AG10803 (cell line): ENCODE data around the gene SLC22A3.
"Not testable (repeated sequence)": the region's sequence is repeated elsewhere in the genome, so short reads cannot be mapped to it uniquely, and the experiment has no call there.

Experiments used
- DNase-seq: peaks from one replicate; pipeline ENCODE4 v3.0.0; 2010; ENCODE audit warnings: low read depth
- H3K4me3 ChIP-seq: 2 replicates; pipeline ENCODE4 v1.5.1; 2011; ENCODE audit warnings: mild to moderate bottlenecking, low read length, control low read depth
- CTCF ChIP-seq: conservative IDR thresholded peaks from 2 replicates; pipeline ENCODE4 v1.5.1; 2011; ENCODE audit warnings: mild to moderate bottlenecking, low read length, control low read depth, inconsistent platforms

Gene SLC22A3

DNA sequence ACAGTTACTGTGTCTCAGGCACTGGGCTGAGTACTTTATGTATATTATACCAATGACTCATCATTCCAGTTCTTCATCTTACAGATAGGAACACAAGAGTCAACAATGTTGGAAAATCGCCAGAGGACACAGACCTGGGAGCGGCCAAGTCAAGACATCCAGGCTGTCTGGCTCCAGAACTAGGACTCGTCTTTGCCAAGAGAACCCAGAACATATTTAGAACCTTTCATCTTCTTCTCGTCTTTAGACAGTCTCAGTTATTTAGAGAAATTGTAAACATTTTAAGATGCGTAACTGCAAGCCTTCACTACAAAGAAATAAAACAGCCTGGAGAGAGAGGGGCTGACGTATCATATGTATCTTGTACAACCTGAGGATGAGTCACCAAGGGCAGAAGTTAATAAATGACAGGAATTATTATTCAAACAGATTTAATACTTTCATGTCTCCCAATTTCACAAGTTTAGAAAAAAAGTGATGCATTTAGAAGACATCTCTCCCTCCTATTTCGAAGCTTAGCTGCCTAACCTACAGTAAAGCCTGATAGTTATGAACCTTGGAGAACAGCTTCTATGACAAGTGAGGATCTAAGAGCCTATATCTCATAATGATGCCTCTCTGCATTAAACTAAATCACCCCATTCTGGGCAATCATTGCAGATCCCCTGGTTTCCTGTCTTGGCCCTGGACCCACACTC lies 43.4 kb downstream of the SLC22A3 start:
- DNase-seq, result no peak
- H3K4me3 ChIP-seq, result no peak overlapping the region

DNA sequence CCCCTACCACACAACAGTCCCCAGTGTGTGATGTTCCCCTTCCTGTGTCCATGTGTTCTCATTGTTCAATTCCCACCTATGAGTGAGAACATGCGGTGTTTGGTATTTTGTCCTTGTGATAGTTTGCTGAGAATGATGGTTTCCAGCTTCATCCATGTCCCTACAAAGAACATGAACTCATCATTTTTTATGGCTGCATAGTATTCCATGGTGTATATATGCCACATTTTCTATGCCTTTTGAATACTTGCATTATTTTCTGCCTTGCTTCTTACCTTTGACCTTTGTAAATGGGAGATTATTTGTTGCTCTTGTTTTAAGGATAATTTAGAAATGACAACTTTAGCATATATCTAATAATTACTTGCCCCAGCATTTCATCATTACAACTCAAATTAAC lies 45.3 kb downstream of the SLC22A3 start:
- H3K4me3 ChIP-seq, DNase-seq: not testable (repeated sequence)

More for the DNA sequence above, 43.4 kb downstream of the SLC22A3 start:
- TF ChIP-seq CTCF, result no peak

DNA sequence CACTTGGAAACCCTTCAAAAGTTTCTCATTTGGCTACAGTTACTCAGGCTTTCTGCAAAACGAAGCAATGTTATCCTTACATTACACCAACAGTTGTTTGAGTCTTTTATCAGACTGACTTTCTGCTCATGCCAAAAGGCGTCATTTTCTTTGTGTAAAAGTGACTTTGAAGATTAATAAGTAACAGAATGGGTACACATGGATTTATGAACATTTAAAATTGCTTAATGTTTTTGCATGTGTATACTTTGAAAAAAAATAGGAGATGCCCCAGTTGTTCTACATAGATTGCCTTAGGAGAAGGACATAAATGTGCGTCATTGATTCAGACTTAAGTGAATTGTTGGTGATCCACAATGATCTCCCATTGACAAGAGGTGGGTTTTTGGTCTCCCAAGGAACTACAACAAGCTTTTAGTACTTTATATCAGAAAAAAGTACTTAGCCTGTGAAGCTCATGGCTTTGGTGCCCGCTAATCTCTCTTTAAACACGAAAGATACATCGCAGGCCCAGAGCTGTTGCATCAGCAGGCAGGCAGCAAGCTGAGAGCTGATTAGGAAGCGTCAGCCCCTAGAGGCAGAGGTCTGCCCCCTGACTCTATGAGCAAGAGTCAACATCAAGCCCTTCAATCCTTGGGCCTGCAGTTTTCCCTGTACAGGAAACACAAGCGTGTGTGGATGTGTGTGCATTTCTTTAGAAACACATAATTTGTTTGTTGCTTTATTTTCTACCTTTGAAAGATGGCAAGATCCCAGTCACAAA lies 45.9 kb downstream of the SLC22A3 start:
- H3K4me3 ChIP-seq, result no peak overlapping the region
- TF ChIP-seq CTCF, result no peak
- no peak for DNase-seq

DNA sequence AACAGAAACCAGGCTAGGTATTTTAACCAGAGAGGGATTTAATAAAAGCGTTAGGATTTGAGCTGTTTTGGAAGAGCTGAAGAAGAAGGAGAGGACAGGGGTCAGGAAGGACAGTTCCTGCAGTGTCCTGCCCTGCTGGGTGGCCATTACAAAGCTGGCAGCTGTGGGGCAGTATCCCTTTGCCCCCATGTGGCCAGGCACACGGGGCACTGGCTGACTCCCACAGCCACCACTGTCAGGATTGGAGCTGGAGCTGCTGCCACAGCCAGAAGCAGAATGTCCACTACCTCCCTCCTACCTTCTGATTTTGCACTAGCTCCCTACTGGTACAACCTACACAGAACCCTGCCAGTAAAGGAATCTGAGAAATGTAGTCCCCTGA lies 46.5 kb downstream of the SLC22A3 start:
- no peak for DNase-seq
- H3K4me3 ChIP-seq, result no peak overlapping the region
- no peak for TF ChIP-seq CTCF

- no peak for TF ChIP-seq CTCF
- H3K4me3 ChIP-seq, result no peak overlapping the region
- DNase-seq, result no peak
Measured at GRCh38 chr6:160395187-160395586, 47.0 kb downstream of the SLC22A3 start.

GRCh38 chr6:160396292-160396691 lies 48.1 kb downstream of the SLC22A3 start:
- TF ChIP-seq CTCF, result no peak
- no peak for DNase-seq
- no peak overlapping the region for H3K4me3 ChIP-seq

DNA sequence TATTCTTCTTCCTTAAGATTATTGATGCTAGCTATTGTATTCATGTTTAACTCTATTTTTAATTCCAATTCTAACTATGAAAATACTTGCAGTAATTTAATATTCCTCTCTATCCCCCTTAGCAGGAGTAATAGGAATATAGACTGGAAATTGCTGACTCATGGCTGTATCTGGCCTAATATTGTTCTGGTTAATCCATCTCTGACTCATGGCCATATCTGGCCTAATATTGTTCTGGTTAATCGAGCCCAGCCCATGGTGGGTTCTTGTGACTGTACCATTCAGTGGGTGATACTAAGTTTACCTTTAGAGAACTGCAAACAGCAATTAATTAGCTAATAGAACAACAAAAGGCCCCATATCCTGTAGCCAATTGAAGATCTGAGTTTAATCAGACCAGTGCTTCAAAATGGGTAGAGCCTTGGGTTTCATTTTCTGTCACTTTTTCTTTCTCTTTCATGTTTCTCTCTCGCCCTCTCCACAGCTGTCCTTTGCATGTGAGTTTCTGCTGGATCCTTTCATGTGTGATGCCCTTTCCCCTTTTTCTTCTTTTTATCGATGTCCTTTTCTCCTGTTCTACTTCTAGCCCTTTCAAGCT lies 50.6 kb downstream of the SLC22A3 start:
- DNase-seq, result no peak
- TF ChIP-seq CTCF, result no peak
- H3K4me3 ChIP-seq, result no peak overlapping the region
